Gastrocnemius medialis (tissue), 4 donors: ENCODE data around the gene SCN5A. TPM values are rescaled to one million over a fixed set of nuclear protein-coding genes. Genes with fewer than 3 reads are reported as not detected.

Experiments used
- ATAC-seq, 2 donors: fragments of 150-250 bp; one replicate each; pipeline ENCODE4 v1.9.1; 2016
- DNase-seq, 2 donors: peaks; one replicate each; pipeline ENCODE4 v3.0.0-alpha.2; 2019
- H3K27ac ChIP-seq, 4 donors: fragments of 200-600 bp; sonication (generic); 1 replicate in 1 of 4; 2 replicates in 3 of 4; pipeline ENCODE4 v1.5.1; 2016 to 2018; ENCODE audit warnings: mild to moderate bottlenecking in 2 of 4, moderate library complexity in 1 of 4
- H3K27me3 ChIP-seq, 3 donors: fragments of 200-600 bp; sonication (generic) in 2 of 3; 1 replicate in 1 of 3; 2 replicates in 2 of 3; pipeline versions ENCODE4 v1.5.1 to v1.6.0; 2016 to 2019; ENCODE audit warnings: mild to moderate bottlenecking in 1 of 3, moderate library complexity in 1 of 3
- H3K36me3 ChIP-seq, 2 donors: fragments of 200-600 bp; sonication (generic) in 1 of 2; one replicate each; pipeline ENCODE4 v1.5.1; 2017 to 2018
- H3K4me1 ChIP-seq, 2 donors: fragments of 200-600 bp; sonication (generic) in 1 of 2; one replicate each; pipeline ENCODE4 v1.5.1; 2016 to 2017; ENCODE audit warnings: mild to moderate bottlenecking in 2 of 2
- H3K4me3 ChIP-seq, 4 donors: fragments of 200-600 bp; sonication (generic) in 3 of 4; 1 replicate in 1 of 4; 2 replicates in 3 of 4; pipeline ENCODE4 v1.5.1; 2016 to 2019; ENCODE audit warnings: mild to moderate bottlenecking in 2 of 4
- H3K9me3 ChIP-seq, 3 donors: fragments of 200-600 bp; sonication (generic) in 2 of 3; 1 replicate in 1 of 3; 2 replicates in 2 of 3; pipeline ENCODE4 v1.5.1; 2016 to 2019
- POLR2A ChIP-seq, 2 donors: fragments of 450-650 bp; IDR thresholded peaks; one replicate each; pipeline ENCODE4 v1.6.1; 2017; ENCODE audit warnings: antibody characterized with exemption in 2 of 2, mild to moderate bottlenecking in 2 of 2, moderate library complexity in 2 of 2
- in situ Hi-C, 4 donors: fragments of 200-750 bp; cut with MboI; loops; one replicate each; pipeline versions ENCODE4 v1.15.0 to v1.8.0; 2017; ENCODE audit warnings: low sequenced_read_pairs in 4 of 4
- intact Hi-C: fragments of 100-400 bp; cut with DNase I; formaldehyde crosslinking; loops from one replicate; pipeline ENCODE4 v1.15.1; 2023; ENCODE audit warnings: low total_unique reads
- total RNA-seq, 4 donors: library from RNA; depleted of rRNA; stranded (reverse); fragments of >200 nt; gene quantifications; one replicate each; pipeline versions ENCODE4 v1.1.0 to v1.2.3, GENCODE V29; 2016
- TF ChIP-seq, protein P1 (sequence below), 5 experiments: fragments of 450-650 bp in 3 of 5; fragments of 200-600 bp in 2 of 5; sonication (generic) in 2 of 5; IDR thresholded peaks in 4 of 5; conservative IDR thresholded peaks in 1 of 5; 1 replicate in 4 of 5; 2 replicates in 1 of 5; pipeline ENCODE4 v1.5.1; 2016 to 2019; ENCODE audit warnings: antibody characterized with exemption in 5 of 5, mild to moderate bottlenecking in 3 of 5, moderate library complexity in 3 of 5

SCN5A gene
- total RNA-seq, 4 donors from 2014 or later: 0.05 to 4.3 (median 2.8) TPM; not detected in 1

GRCh38 chr3:38519000-38519399 is 130.5 kb downstream of the SCN5A start:
- peaks cover 14 to 22% of the 10 kb centered on the region in 2 donors for H3K4me1 ChIP-seq
- TF ChIP-seq POLR2A (IDR thresholded peaks at IDR 0.05): no peak
- TF ChIP-seq, protein P1, sequence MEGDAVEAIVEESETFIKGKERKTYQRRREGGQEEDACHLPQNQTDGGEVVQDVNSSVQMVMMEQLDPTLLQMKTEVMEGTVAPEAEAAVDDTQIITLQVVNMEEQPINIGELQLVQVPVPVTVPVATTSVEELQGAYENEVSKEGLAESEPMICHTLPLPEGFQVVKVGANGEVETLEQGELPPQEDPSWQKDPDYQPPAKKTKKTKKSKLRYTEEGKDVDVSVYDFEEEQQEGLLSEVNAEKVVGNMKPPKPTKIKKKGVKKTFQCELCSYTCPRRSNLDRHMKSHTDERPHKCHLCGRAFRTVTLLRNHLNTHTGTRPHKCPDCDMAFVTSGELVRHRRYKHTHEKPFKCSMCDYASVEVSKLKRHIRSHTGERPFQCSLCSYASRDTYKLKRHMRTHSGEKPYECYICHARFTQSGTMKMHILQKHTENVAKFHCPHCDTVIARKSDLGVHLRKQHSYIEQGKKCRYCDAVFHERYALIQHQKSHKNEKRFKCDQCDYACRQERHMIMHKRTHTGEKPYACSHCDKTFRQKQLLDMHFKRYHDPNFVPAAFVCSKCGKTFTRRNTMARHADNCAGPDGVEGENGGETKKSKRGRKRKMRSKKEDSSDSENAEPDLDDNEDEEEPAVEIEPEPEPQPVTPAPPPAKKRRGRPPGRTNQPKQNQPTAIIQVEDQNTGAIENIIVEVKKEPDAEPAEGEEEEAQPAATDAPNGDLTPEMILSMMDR (IDR thresholded peaks at IDR 0.05 in 4 of 5, conservative IDR thresholded peaks at IDR 0.05 in 1 of 5): no peak
- H3K27me3 ChIP-seq: no peaks in the 10 kb centered on the region
- no peak overlapping the region for H3K27ac ChIP-seq
- ATAC-seq (no peak), DNase-seq (no peak)
- H3K4me3 ChIP-seq: no peak overlapping the region
- peaks cover 0 to 17% of the 10 kb centered on the region in 2 donors for H3K36me3 ChIP-seq
- in situ Hi-C loops (loop anchor here in 2 of 4 donors (25.0 kb wide), 2 partner anchors 468 to 518 kb away; no protein-coding TSS in a partner anchor), intact Hi-C loops (no loop called here)
- H3K9me3 ChIP-seq: no peaks in the 10 kb centered on the region

- Histone ChIP-seq H3K36me3 (peaks cover 0 to 20% of the 10 kb centered on the region in 2 donors), H3K27me3 (no peaks in the 10 kb centered on the region), H3K9me3 (no peaks in the 10 kb centered on the region), H3K27ac (no peak overlapping the region), H3K4me1 (peaks cover 14 to 22% of the 10 kb centered on the region in 2 donors), H3K4me3 (no peak overlapping the region)
- TF ChIP-seq POLR2A (IDR thresholded peaks at IDR 0.05): no peak
- TF ChIP-seq, protein P1 (IDR thresholded peaks at IDR 0.05 in 4 of 5, conservative IDR thresholded peaks at IDR 0.05 in 1 of 5): no peak
- in situ Hi-C loops (loop anchor here in 2 of 4 donors (25.0 kb wide), 2 partner anchors 471 to 521 kb away; no protein-coding TSS in a partner anchor), intact Hi-C loops (no loop called here)
- DNase-seq: no peak
- ATAC-seq: no peak
These were observed 132.8 kb downstream of the SCN5A start for GRCh38 chr3:38516669-38517068.

DNA sequence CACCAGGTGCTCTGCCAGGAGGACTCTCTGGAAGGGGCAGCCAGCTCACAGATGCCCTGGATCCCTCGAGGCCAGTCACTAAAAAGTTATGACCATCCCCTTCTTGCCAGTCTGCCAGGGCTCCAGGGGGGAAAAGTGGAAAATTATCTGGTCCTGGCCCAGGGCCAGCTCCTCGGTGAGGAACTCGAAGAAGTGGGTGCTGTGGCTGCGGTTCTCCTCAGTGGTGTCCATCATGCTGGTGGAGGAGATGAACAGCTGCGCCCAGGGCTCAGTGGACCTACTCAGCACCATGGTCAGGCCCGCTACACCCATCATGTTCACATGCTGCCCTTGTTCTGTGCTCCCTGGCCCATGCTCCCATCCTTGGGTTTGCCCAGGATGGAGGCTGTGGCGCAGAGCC is 134.1 kb downstream of the SCN5A start:
- DNase-seq: no peak
- Histone ChIP-seq H3K27me3 (no peaks in the 10 kb centered on the region), H3K4me3 (no peak overlapping the region), H3K36me3 (peaks cover 0 to 27% of the 10 kb centered on the region in 2 donors), H3K27ac (no peak overlapping the region), H3K4me1 (peaks cover 9 to 14% of the 10 kb centered on the region in 2 donors), H3K9me3 (no peaks in the 10 kb centered on the region)
- TF ChIP-seq POLR2A (IDR thresholded peaks at IDR 0.05): no peak
- TF ChIP-seq, protein P1 (IDR thresholded peaks at IDR 0.05 in 4 of 5, conservative IDR thresholded peaks at IDR 0.05 in 1 of 5): no peak
- ATAC-seq: no peak
- intact Hi-C loops: no loop called here
- in situ Hi-C loops: loop anchor here in 2 of 4 donors (25.0 kb wide), 2 partner anchors 472 to 522 kb away; no protein-coding TSS in a partner anchor

GRCh38 chr3:38511546-38511945 is 137.9 kb downstream of the SCN5A start:
- in situ Hi-C loops (loop anchor here in 2 of 4 donors (25.0 kb wide), 2 partner anchors 476 to 526 kb away; no protein-coding TSS in a partner anchor), intact Hi-C loops (no loop called here)

More at GRCh38 chr3:38511546-38511945, 137.9 kb downstream of the SCN5A start:
- H3K36me3 ChIP-seq: peaks cover 0 to 47% of the 10 kb centered on the region in 2 donors
- no peaks in the 10 kb centered on the region for H3K4me1 ChIP-seq
- no peak for TF ChIP-seq POLR2A (IDR thresholded peaks at IDR 0.05)
- TF ChIP-seq, protein P1 (IDR thresholded peaks at IDR 0.05 in 4 of 5, conservative IDR thresholded peaks at IDR 0.05 in 1 of 5): no peak
- ATAC-seq (no peak), DNase-seq (no peak)
- no peaks in the 10 kb centered on the region for H3K9me3 ChIP-seq
- H3K27me3 ChIP-seq: no peaks in the 10 kb centered on the region
- no peak overlapping the region for H3K4me3 ChIP-seq
- H3K27ac ChIP-seq: no peak overlapping the region
